ENCODE results near the gene RNF13.

RNF13 gene, protein sequence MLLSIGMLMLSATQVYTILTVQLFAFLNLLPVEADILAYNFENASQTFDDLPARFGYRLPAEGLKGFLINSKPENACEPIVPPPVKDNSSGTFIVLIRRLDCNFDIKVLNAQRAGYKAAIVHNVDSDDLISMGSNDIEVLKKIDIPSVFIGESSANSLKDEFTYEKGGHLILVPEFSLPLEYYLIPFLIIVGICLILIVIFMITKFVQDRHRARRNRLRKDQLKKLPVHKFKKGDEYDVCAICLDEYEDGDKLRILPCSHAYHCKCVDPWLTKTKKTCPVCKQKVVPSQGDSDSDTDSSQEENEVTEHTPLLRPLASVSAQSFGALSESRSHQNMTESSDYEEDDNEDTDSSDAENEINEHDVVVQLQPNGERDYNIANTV

GRCh38 chr3:149812606-149813366, at the start of gene RNF13:
RNF13 (plus strand) TSS chr3:149813215; CDS start chr3:149846027, 32,812 bp downstream.
- DNase-seq (ENCODE audit: low spot score): peak; percentile 83
- peak; percentile 60 for FAIRE-seq

DNA sequence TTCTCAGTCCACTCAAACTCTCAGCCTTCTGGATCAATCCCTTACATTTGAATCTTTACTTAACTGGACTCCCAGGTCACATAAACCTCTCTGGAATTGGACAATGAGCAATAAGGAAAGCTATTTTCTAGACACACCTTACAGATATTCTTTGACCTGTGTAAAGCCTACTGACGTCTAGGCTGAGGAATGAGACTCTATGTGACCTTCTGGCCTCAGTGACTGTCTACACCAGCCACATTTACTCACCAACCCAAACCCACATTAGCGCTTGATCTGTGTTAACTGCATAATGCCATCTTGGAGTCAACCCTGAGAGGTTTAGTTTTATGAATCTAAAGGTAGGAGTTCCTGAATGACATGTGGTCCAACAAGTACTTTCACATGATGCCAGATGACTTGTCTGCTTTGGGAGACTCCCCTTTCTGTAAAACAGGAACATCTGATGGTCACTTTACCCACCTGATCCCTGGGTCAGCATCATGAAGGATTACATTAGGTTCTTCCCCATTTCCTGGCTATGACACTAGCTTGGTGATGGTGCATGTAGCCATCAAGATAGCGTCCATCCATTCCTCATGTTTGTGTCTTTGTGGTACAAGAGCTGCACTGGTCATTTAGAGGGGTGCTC, 49.3 kb upstream of the RNF13 start:
- DNase-seq (ENCODE audit: low spot score) (no peak), FAIRE-seq (no peak)

DNA sequence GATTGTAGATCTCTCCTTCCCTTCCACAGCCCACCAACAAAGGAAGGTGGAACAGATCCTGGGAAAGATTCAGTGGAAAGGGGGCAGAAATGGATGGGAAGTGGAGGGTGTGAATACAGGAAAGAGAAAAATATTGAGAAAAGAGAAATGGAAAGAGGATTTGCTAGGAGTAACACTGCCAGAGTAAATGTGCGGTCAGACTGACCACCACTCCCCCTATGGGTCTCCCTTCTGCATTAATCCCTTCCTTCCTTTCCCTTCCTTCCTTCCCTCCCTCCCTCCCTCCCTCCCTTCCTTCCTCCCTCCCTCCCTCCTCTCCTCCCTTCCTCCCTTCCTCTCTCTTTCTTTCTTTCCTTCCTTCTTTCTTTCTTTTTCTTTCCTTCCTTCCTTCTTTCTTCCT, 48.7 kb upstream of the RNF13 start:
- no peak for FAIRE-seq

GRCh38 chr3:149765762-149766334, 47.2 kb upstream of the RNF13 start:
- peak; percentile 76 for FAIRE-seq
- DNase-seq (ENCODE audit: low spot score): no peak

More for the DNA sequence above, 48.7 kb upstream of the RNF13 start:
- DNase-seq (ENCODE audit: low spot score): no peak

GRCh38 chr3:149767720-149768119, 45.3 kb upstream of the RNF13 start:
- DNase-seq (ENCODE audit: low spot score) (no peak), FAIRE-seq (no peak)

DNA sequence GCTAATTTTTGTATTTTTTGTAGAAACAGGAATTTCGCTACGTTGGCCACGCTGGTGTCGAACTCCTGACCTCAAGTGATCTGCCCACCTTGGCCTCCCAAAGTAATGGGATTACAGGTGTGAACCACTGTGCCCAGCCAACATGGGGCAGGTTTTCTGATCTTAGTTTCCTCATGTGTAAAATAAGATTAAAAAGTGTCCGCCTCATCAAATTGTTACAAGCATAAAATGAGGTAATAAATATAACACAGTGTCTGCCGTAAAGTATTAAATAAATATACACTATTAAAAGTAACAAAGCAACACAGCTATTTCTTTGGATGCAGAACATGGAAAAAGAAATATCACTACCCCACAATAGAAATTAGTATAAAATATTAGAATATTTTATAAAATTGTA, 44.3 kb upstream of the RNF13 start:
- no peak for DNase-seq (ENCODE audit: low spot score)
- no peak for FAIRE-seq

DNA sequence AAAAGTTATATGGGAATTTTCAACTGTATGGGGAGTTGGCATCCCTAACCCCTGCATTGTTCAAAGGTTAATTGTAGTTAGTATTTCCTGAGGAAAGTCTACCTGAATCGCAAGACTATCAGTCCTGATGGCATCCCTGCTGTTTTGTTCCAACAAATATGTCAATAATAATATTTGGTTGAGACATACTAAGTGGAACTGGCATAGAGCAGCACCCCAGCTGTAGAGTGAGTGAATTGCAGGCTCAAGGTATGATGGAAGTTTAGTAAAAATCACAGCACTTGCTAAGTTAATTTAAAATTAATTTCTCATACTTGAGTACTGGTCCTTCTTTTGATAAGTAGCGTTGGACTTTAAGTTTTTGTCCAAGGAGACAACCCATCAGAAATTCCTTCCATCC, 42.8 kb upstream of the RNF13 start:
- FAIRE-seq (no peak), DNase-seq (ENCODE audit: low spot score) (no peak)

DNA sequence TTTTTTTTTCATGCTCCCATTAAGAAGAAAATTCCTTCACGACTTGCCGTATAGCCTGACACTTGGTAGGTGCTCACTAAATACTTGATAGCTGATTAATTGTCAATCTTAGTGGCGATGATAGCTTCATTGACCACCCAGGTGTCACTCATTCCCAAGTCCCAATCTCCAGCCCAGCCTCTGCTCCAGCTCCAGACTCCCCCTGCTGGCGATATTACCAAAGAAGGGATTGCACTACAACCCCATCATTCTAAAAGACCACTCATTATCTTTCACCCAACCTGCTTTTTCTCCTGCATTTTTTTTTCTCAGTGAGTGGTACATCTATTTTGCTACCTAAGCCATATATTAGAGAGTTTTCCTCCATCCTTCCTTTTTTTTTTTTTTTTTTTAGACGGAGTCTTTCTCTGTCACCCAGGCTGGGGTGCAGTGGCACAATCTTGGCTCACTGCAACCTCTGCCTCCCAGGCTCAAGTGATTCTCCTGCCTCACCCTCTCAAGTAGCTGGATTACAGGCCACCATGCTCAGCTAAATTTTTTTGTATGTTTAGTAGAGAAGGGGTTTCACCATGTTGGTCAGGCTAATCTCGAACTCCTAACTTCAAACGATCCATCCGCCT, 41.3 kb upstream of the RNF13 start:
- peak; percentile 25 for DNase-seq (ENCODE audit: low spot score)
- no peak for FAIRE-seq

GRCh38 chr3:149772861-149773260, 40.2 kb upstream of the RNF13 start:
- no peak for DNase-seq (ENCODE audit: low spot score)
- FAIRE-seq: no peak

GRCh38 chr3:149776170-149776569, 36.8 kb upstream of the RNF13 start:
- FAIRE-seq: no peak
- DNase-seq (ENCODE audit: low spot score): no peak

GRCh38 chr3:149777414-149778214, 35.4 kb upstream of the RNF13 start:
- FAIRE-seq: no peak

GRCh38 chr3:149781211-149781610, 31.8 kb upstream of the RNF13 start:
- DNase-seq (ENCODE audit: low spot score) (no peak), FAIRE-seq (no peak)

More at GRCh38 chr3:149777414-149778214, 35.4 kb upstream of the RNF13 start:
- DNase-seq (ENCODE audit: low spot score): no peak

GRCh38 chr3:149781741-149782140, 31.3 kb upstream of the RNF13 start:
- no peak for FAIRE-seq
- DNase-seq (ENCODE audit: low spot score): no peak

DNA sequence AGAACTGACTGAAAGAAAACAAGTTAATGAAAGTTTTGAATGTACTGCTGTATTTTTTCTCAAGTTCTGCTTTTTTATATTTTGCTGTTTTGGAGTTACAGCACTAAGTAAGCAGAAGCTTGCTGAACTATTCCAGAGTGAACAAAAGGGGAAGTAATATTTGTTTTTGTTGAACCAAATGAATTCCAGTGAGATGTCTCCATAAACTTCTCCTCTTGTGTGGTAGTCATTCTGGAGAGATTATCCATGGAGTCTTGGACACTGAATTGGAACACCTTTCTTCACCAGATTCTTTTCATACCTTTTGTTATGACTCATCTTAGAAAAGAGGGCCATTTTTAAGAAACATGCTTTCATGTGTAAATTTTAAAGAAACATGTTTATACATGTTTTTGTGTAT, 29.4 kb upstream of the RNF13 start:
- peak; percentile 88 for FAIRE-seq
- DNase-seq (ENCODE audit: low spot score): peak; percentile 72

- DNase-seq (ENCODE audit: low spot score) (peak; percentile 62), FAIRE-seq (no peak)
These were observed 28.8 kb upstream of the RNF13 start for GRCh38 chr3:149784064-149784704.

GRCh38 chr3:149790268-149790667, 22.7 kb upstream of the RNF13 start:
- DNase-seq (ENCODE audit: low spot score) (no peak), FAIRE-seq (no peak)

- FAIRE-seq (no peak), DNase-seq (ENCODE audit: low spot score) (no peak)
These were observed 22.3 kb upstream of the RNF13 start for GRCh38 chr3:149790698-149791097.

DNA sequence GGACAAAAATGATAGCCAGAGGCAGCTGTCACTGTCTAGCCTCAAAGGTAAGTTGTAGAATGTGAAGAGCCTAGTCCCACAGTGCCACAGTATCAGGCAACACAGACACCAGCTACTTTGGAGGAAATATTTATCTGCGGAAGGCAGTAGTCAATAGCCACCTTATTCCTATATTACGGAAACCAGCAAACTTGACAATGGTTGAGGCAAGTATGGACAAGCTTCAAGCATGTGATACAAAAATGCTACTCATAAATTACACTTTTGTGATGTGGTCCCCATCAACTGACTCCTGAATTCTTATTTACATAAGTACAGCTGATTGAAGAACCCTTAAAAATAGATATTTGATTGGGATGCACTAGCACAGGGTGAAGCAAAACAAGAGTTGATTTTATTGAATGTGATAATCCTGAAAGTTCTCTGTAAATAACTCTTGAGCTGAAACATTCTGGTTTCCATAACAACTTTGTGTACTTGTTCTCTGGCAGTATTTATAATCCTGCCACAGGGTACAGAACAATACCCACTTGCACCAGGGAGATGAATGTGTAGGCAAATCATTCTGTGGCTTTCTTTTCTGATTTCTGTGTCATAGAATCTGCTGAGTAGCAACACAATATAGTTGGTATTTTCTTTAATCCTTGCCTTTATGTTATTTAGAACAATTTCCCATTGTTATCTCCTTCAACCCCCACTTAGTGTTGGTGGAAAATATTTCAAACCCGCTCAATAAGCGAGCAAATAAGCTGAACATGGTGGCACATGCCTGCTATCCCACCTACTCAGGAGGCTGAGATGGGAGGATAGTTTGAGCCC, 20.4 kb upstream of the RNF13 start, which contains the start of gene ANKUB1:
Gene ANKUB1 (minus strand): TSS at position 103 of the 819 bp plus-strand sequence. CDS start 188 bp downstream, outside the sequence.
- FAIRE-seq (no peak), DNase-seq (ENCODE audit: low spot score) (no peak)

GRCh38 chr3:149796026-149796425, 17.0 kb upstream of the RNF13 start:
- DNase-seq (ENCODE audit: low spot score) (no peak), FAIRE-seq (no peak)
